Stimulated activated CD4-positive, alpha-beta T cell treated with anti-CD3 and anti-CD28 coated beads, Interleukin-2, amount 100 ng/mL, for 48 hours (primary cell): ENCODE measurements around the gene LRRIQ1.

ENCODE experiments used
- DNase-seq, 2 donors: peaks; one replicate each; pipeline ENCODE4 v3.0.0-alpha.2; 2020

LRRIQ1 gene

GRCh38 chr12:85058339-85058738 is 22.2 kb downstream of the LRRIQ1 start:
- DNase-seq: no peak

DNA sequence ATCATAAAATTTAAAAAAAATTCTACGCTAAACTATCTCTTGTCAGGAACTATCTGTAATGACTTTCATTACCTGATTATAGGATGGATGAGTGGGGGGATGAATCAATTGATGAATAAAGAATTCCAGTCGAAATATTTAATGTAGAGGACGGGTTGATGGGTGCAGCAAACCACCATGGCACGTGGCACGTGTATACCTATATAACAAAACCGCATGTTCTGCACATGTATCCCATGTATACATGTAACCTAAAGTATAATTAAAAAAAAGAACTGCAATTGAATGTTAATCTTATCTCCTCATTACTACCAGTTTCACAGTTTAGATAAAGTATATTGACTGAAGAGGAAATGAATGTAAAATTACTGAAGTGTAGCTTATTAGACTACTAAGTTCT is 23.4 kb downstream of the LRRIQ1 start:
- no peak for DNase-seq

DNA sequence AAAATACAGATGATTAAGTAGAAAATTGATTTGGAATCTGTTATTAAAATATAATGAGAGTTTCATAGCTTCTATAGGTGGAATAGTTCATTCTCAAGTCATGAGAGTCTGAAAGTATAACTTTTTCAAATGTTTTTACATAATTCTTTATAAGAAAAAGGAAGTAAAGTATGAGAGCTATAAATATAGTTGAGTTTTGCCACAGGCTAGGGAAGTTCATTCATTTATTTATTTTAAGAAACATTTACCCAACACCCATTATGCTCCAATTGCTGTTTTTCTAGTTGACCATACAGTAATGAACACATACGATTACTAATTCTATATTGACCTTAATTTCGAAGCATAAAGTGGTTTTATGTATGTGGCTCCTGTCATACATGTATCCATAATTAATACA is 24.8 kb downstream of the LRRIQ1 start:
- DNase-seq: no peak

- DNase-seq: no peak
Measured at GRCh38 chr12:85065837-85066482, 29.8 kb downstream of the LRRIQ1 start.

DNA sequence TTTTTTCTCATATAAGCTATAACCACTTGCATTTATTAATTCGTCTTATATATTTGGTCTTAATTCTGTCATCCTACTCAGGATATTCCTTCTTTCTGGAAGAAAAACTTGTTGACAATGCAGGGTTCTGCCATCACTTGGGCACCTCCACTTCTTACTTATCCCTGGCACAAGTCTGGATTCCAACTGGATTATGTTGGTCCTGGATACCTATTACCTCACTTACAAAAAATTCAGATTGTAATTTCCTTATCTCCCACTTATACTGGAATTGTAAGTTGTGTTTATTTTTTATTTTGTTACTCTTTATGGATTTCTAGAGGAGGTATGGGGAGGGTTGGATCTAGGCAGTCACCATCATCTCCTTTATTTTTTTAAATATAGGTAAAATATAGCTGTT is 36.7 kb downstream of the LRRIQ1 start:
- no peak for DNase-seq

DNA sequence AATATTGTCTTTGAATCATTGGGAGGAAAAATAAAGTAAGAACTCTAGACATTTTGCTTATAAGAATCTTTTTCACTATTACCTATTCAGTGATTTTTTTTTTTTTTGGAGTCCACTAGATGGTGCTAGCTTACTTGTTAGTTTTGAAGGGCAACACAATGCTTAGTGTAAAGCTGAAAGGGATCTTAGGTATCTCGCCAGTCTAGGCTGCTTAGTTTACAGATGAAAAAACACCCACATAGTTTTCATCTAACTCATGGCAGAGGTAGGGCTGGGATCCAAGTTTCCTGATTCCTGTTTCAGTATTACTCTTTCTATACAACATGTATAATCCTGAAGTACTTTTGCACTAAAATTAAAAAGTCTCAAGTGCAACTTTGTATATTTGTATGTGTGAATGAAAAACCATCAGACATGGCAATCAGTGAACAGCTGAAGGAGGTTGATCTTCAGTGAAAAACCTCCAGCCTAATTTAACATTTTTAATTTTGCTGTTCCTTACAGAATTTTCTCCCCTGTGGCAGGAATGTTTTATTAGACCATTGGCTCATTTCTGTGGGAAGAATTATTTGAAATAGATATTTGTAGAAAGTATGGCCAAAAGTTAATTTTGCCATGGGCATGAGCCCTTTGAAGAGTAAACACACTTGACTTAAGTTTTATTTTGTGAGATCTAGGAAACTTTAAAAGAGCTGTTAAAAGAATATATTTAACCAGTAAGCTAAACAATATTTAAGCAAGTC is 40.7 kb downstream of the LRRIQ1 start:
- no peak for DNase-seq

- DNase-seq: no peak
Measured at GRCh38 chr12:85085066-85085465, 48.9 kb downstream of the LRRIQ1 start.

DNA sequence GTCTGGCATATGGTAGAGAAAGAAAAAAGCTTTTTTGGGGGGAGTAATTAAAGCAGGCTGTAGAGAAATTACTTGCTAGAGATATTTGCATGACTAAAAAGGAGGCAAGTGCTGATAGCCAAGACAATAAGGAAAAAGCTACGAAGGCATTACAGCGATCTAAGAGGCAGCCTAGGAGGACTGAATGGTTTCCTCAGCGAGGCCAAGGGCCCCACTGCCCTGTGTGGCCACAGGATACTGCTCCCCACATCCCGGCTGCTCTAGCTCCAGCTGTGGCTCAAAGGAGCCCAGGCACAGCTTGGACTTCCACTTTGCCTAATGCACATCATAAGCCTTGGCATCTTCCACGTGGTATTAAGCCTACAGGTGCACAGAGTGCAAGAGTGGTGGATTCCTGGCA is 53.6 kb downstream of the LRRIQ1 start:
- no peak for DNase-seq

DNA sequence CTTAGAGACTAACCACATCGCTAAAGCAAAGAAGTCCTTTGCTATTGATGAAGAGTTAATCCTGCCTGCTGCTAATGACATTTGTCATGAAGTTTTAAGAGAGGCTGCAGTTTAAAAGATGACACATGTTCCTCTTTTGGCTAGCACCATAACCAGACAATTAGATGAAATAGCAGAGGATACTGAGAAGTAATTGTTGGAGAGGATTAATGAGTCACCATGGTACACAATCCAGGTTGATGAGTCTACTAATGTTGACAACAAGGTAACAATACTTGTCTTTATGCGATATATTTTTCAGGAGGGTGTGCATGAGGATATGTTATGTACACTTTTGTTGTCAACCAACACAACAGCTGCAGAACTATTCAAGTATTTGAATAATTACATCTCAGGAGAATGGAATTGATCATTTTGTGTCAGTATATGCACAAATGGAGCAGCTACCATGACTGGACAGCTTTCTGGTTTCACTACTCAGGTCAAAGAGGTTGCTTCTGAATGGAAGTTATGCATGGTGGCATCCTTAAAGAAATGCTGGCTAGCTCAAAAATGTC is 56.7 kb downstream of the LRRIQ1 start:
- DNase-seq: no peak

DNA sequence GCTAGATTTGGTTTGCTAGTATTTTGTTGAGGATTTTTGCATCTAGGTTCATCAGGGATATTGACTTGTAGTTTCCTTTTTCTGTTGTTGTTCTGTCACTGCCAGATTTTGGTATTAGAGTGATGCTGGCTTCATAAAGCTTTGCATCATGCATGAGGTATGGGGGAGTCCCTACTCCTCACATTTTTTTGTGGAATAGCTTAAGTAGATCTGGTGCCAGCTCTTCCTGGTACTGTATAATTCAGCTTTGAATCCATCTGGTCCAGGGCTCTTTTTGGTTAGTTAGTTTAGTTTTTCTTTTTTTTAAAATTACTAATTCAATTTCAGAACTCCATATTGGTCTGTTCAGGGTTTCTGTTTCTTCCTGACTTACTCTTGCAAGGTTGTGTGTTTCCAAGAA is 59.4 kb downstream of the LRRIQ1 start:
- DNase-seq: no peak

- no peak for DNase-seq
Measured at GRCh38 chr12:85130646-85131045, 94.5 kb downstream of the LRRIQ1 start.

DNA sequence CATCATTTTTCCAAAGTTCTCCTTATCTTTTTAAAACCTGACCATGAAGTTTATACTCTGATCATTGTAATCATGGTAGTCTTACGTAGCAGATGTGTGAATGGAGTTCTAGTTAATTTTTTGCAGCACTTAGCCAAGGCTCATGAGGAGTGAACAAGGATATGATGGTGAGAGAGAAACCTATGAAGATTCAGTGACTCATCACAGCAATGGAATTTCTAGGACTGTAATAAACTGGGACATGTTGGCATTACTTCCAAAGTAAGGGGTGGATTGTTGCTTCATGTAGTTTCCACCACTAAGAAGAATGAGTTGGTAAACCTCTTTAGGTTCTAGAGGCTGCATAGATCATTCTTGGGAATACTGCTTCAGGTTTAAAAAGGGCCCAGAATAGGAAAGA is 102.7 kb downstream of the LRRIQ1 start:
- DNase-seq: no peak

DNA sequence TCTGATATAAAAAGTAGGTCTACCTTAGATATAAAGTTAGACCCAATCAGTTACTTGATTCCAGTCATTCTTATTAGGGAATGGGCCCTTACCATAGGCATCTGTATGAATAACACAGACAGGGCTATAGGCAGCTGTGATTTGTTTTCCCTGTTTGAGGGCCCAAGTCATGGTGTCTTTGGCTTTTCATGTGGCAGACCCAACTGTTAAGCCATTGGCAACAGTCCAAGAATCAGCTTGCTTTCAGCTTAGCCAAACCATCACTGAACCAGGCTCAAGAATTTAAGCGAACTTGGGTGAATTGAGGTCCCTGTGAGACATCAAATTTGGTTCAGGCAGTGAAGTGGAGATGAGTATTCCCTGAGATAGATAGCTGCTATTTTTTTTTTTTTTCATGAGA is 111.2 kb downstream of the LRRIQ1 start:
- no peak for DNase-seq

- DNase-seq: no peak
Measured at GRCh38 chr12:85152311-85152729, 116.2 kb downstream of the LRRIQ1 start.

DNA sequence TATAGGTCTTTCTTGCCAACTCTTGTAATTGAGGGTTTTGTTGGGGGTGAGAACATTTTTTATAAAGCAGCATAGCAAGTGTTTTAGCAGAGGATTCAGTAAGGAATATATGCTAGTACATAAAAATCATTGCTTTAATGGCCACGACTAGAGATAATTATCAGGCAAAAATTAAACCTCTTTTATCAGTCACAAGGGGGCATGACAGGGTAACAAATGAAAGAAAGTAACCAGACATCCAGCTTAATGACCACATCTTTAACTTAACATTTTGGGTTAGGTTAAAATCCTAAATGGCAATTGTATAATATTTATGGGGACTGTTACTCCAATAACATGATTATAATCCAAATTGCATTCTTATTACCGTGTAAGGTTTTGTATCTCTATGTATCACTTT is 119.6 kb downstream of the LRRIQ1 start:
- DNase-seq: no peak

- DNase-seq: no peak
Measured at GRCh38 chr12:85156569-85156968, 120.4 kb downstream of the LRRIQ1 start.

DNA sequence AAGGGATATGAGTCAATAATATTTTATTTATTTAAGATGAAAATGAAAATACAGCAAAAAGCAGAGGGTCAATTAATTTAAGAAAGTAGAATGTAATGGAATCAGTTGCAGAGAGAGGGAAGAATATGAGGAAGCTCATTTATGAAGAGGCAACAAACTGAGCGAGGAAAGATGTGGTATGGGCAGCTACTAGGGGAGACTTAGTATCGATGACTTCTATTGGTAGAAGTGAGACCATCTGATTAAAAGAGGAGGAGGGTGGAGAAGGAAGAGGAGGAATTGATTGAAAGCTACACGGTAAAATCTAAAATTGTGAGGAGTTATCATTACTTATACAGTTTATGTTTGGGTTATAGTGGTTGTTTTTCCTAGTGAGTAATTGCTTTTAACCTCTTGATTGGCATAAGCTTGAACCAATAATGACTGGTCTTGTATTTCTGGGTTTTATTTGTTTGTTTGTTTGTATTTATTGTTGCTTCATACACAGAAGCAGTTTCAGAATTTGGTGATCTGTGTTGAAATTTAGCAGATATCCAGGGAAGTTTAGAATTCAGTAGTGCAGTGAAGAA is 121.0 kb downstream of the LRRIQ1 start:
- no peak for DNase-seq

- no peak for DNase-seq
Measured at GRCh38 chr12:85163752-85164321, 127.7 kb downstream of the LRRIQ1 start.

DNA sequence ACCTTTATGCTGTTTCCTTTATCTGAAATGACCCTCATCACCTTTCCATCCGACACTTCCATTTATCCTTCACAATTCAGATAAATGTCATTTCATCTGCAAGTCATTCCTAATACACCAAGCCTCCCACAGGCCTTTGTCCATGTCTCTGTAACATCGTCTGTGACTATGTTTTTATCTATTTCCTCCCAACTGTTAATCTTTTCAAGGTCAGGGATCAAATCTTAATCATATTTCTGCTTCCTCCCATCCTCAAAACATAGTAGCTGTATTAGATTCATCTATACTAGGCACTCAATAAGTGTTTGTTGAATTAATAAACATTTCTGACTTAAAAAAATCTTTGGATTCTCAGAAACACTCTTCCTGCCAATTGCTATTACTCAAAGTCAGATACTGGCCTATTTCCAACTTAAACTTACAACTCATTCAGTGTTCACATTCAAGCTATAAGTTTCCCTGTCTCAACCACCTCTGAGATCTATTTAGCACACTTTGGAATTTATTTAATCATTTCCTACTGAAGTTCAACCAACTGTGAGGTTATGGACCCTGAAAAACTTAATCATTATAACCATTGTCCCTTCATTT is 143.6 kb downstream of the LRRIQ1 start:
- DNase-seq: no peak

- no peak for DNase-seq
Measured at GRCh38 chr12:85182699-85183098, 146.5 kb downstream of the LRRIQ1 start.

DNA sequence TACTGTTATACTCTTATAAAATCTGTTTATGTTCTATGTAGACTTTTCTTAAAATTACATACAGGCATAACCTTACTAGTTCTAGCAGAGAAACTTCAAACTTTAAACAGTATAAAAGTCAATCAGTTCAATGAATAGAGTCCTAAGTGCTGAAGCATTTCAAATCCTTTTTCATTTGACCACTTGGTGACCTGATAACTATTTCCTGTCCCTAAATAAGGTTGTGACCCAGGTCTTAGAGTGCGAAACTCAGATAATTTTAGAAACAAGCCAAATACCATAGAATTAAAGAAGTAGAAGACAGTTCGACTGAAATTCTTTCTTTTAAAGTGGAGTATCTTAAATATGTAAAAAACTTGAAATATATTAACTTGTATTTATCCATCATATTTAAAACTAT is 147.7 kb downstream of the LRRIQ1 start:
- DNase-seq: no peak

DNA sequence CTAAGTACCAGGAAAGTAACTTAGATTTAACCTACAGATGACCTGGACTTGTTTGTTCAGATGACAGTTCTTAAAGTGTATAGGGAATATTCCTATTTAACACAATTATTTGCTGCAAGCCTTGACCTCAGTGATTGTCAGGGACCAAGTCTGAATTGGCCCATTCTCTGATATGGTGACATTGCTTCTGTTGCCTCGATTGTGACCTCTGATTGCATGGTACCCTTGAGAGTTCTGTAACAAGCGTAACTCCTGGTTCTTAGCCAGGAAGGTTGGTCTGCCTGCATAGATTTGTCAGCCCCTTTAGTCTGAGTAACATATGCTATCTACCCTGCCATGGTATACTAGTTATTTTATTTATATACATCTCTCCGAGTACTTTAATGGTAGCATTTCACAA is 150.1 kb downstream of the LRRIQ1 start:
- DNase-seq: no peak

GRCh38 chr12:85188619-85189018 is 152.5 kb downstream of the LRRIQ1 start:
- DNase-seq: no peak
